ENCODE data around the gene ETV1.
"Not testable (repeated sequence)": the region's sequence is repeated elsewhere in the genome, so short reads cannot be mapped to it uniquely, and the experiment has no call there.

The ETV1 gene

DNA sequence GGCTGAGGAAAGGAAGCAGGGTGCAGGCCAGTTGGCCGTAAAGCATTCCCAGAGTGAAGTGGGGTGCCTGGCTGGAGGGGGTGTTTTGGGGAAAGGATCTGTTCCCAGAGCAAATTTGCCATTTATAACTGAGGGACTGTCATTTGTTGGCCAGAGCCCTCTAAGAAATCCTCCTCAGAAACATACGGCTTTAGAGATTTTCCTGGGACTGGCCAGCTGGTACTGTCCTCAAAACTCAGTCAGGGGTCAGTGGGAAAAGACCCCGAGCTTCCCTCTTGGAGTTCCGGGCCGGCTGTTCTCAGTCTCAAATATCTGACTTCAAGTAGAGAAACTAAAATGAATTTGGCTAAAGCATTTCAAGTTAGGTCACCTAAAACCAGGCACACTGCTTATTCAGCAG is 55.9 kb downstream of the ETV1 start:
- DNase-seq, result no peak
- no peak overlapping the region for H3K27ac ChIP-seq (ENCODE audit: insufficient read depth in 1 of 2, low read depth in 1 of 2, low read length in 2 of 2, poor library complexity in 1 of 2, severe bottlenecking in 2 of 2)
- H3K36me3 ChIP-seq (ENCODE audit: control insufficient read depth in 4 of 4, insufficient read depth in 4 of 4, low read length in 3 of 4), result no peaks in the 10 kb centered on the region
- H3K4me3 ChIP-seq (ENCODE audit: control insufficient read depth in 1 of 7, extremely low read depth in 1 of 7, insufficient read depth in 4 of 7, low read depth in 2 of 7, low read length in 6 of 7), result no peak overlapping the region
- ChIA-PET POLR2A (no interaction called here), CTCF (no interaction called here)
- WGBS (ENCODE audit: insufficient coverage), result 95% methylated on average over 5 of the region's 5 CpGs
- no peaks in the 10 kb centered on the region for H3K9me3 ChIP-seq (ENCODE audit: control extremely low read depth in 1 of 5, control insufficient read depth in 4 of 5, insufficient read depth in 2 of 5, low read depth in 1 of 5, low read length in 4 of 5)
- H3K27me3 ChIP-seq (replicated peaks in 2 of 5; ENCODE audit: control insufficient read depth in 4 of 5, insufficient read depth in 5 of 5, low read length in 4 of 5), result no peaks in the 10 kb centered on the region
- no peaks in the 10 kb centered on the region for H3K4me1 ChIP-seq (ENCODE audit: control extremely low read depth in 1 of 4, control insufficient read depth in 4 of 4, insufficient read depth in 4 of 4, low read length in 3 of 4)

DNA sequence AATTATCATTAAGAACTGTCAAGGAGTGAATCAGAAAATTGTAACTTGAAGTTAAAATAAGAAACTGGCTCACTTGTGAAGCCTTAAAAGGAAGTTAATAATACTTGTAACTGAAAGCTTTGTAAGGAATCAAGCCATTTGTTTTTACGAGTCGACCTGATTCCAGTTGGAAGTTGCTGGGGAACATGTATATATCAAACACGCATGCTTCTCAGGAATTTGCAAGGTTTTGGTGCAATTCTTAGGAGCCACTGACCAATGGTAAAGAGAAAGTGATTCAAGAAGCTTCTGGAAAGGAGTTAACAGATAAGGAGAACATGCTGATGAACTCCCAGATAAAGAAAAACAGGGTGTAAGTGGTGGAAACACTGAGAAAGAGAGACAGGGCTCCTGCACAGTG is 56.4 kb downstream of the ETV1 start:
- POLR2A ChIA-PET, result no interaction called here
- DNase-seq, result no peak
- Histone ChIP-seq H3K4me1 (ENCODE audit: control extremely low read depth in 1 of 4, control insufficient read depth in 4 of 4, insufficient read depth in 4 of 4, low read length in 3 of 4) (no peaks in the 10 kb centered on the region), H3K27me3 (replicated peaks in 2 of 5; ENCODE audit: control insufficient read depth in 4 of 5, insufficient read depth in 5 of 5, low read length in 4 of 5) (no peaks in the 10 kb centered on the region), H3K27ac (ENCODE audit: insufficient read depth in 1 of 2, low read depth in 1 of 2, low read length in 2 of 2, poor library complexity in 1 of 2, severe bottlenecking in 2 of 2) (no peak overlapping the region), H3K36me3 (ENCODE audit: control insufficient read depth in 4 of 4, insufficient read depth in 4 of 4, low read length in 3 of 4) (no peaks in the 10 kb centered on the region), H3K4me3 (ENCODE audit: control insufficient read depth in 1 of 7, extremely low read depth in 1 of 7, insufficient read depth in 4 of 7, low read depth in 2 of 7, low read length in 6 of 7) (no peak overlapping the region), H3K9me3 (ENCODE audit: control extremely low read depth in 1 of 5, control insufficient read depth in 4 of 5, insufficient read depth in 2 of 5, low read depth in 1 of 5, low read length in 4 of 5) (no peaks in the 10 kb centered on the region)
- CTCF ChIA-PET, result no interaction called here
- WGBS (ENCODE audit: insufficient coverage), result 97% methylated on average over 3 of the region's 3 CpGs

DNA sequence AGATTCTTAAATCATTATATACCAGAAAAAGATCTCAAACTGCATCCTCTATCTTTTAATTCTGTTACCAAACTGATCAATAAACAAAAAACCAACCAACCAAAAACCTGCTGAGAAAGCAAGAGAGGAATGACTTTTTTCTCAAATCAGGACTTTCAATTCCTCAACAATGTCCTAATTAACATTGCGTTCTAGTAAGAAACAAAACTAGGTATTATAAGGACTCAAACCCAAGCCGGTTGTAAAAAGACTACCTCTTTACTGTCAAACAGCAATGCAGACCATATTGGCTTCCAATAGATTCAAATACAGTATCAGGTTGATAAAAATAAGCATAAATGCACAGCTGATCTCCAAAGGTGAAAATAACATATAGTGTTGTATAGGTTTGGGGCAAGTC is 57.3 kb downstream of the ETV1 start:
- H3K9me3 ChIP-seq (ENCODE audit: control extremely low read depth in 1 of 5, control insufficient read depth in 4 of 5, insufficient read depth in 2 of 5, low read depth in 1 of 5, low read length in 4 of 5), result no peaks in the 10 kb centered on the region
- H3K27ac ChIP-seq (ENCODE audit: insufficient read depth in 1 of 2, low read depth in 1 of 2, low read length in 2 of 2, poor library complexity in 1 of 2, severe bottlenecking in 2 of 2), result no peak overlapping the region
- no peaks in the 10 kb centered on the region for H3K4me1 ChIP-seq (ENCODE audit: control extremely low read depth in 1 of 4, control insufficient read depth in 4 of 4, insufficient read depth in 4 of 4, low read length in 3 of 4)
- H3K36me3 ChIP-seq (ENCODE audit: control insufficient read depth in 4 of 4, insufficient read depth in 4 of 4, low read length in 3 of 4), result no peaks in the 10 kb centered on the region
- ChIA-PET POLR2A (no interaction called here), CTCF (no interaction called here)
- no peaks in the 10 kb centered on the region for H3K27me3 ChIP-seq (replicated peaks in 2 of 5; ENCODE audit: control insufficient read depth in 4 of 5, insufficient read depth in 5 of 5, low read length in 4 of 5)
- no peak for DNase-seq
- no peak overlapping the region for H3K4me3 ChIP-seq (ENCODE audit: control insufficient read depth in 1 of 7, extremely low read depth in 1 of 7, insufficient read depth in 4 of 7, low read depth in 2 of 7, low read length in 6 of 7)
- 100% methylated on average over 1 of the region's 2 CpGs for WGBS (ENCODE audit: insufficient coverage)

DNA sequence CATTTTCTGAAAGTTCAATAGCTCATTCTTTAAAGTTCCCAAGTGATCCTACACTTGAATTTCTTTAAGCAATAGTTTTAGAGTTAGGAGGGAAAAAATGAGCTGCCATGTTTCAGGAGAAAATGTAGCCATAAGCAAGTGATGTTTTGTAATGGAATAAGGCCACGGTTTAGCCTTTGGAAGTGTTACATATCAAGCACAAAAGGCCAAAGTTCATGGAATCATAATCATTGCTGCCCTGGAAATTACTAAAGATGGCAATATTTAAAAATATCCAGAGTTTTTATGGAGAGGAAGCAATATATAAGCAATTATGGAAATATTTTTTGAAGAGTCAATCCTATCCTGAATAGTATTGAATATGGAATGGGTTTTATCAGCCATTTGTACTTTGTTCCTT is 68.4 kb downstream of the ETV1 start:
- ChIA-PET POLR2A (no interaction called here), CTCF (no interaction called here)
- 100% methylated on average over 1 of the region's 1 CpG for WGBS (ENCODE audit: insufficient coverage)

DNA sequence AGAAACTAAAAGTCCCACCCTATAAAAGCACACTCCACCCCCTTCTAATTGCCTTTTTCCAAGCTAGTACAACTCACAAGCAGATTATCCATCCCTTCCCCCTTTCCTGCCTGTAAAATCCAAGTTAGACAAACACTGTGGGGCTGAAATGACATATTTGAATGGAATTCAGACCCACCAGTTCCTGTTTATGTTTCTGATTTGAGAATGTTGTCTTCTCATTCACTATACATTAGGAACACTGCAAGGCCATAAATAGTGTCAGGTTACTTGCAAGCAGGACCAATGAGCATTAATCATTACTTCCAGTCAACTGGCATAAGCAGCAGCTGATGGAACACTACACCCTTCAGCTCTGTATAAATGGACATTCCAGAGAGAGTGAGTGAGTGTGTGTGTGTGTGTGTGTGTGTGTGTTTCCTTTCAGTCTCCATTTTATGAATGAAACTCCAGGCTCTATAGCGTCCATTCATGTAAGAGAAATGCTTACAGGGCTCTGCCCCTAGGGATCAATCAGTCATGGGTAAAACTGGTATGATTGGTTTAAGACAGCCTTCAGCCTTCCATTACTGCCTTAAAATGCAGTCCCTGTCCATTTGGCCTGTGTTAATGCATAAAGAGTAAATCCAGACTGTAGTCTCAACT is 69.3 kb downstream of the ETV1 start:
- CTCF ChIA-PET, result no interaction called here
- Histone ChIP-seq H3K27ac (ENCODE audit: insufficient read depth in 1 of 2, low read depth in 1 of 2, low read length in 2 of 2, poor library complexity in 1 of 2, severe bottlenecking in 2 of 2) (no peak overlapping the region), H3K4me1 (ENCODE audit: control extremely low read depth in 1 of 4, control insufficient read depth in 4 of 4, insufficient read depth in 4 of 4, low read length in 3 of 4) (no peaks in the 10 kb centered on the region), H3K9me3 (ENCODE audit: control extremely low read depth in 1 of 5, control insufficient read depth in 4 of 5, insufficient read depth in 2 of 5, low read depth in 1 of 5, low read length in 4 of 5) (no peaks in the 10 kb centered on the region), H3K27me3 (replicated peaks in 2 of 5; ENCODE audit: control insufficient read depth in 4 of 5, insufficient read depth in 5 of 5, low read length in 4 of 5) (no peaks in the 10 kb centered on the region), H3K4me3 (ENCODE audit: control insufficient read depth in 1 of 7, extremely low read depth in 1 of 7, insufficient read depth in 4 of 7, low read depth in 2 of 7, low read length in 6 of 7) (no peak overlapping the region), H3K36me3 (ENCODE audit: control insufficient read depth in 4 of 4, insufficient read depth in 4 of 4, low read length in 3 of 4) (no peaks in the 10 kb centered on the region)
- POLR2A ChIA-PET, result no interaction called here
- no peak for DNase-seq
- 100% methylated on average over 1 of the region's 1 CpG for WGBS (ENCODE audit: insufficient coverage)

More for the DNA sequence above, 68.4 kb downstream of the ETV1 start:
- H3K27ac ChIP-seq (ENCODE audit: insufficient read depth in 1 of 2, low read depth in 1 of 2, low read length in 2 of 2, poor library complexity in 1 of 2, severe bottlenecking in 2 of 2), result no peak overlapping the region
- H3K4me3 ChIP-seq (ENCODE audit: control insufficient read depth in 1 of 7, extremely low read depth in 1 of 7, insufficient read depth in 4 of 7, low read depth in 2 of 7, low read length in 6 of 7), result no peak overlapping the region
- DNase-seq, result no peak
- H3K4me1 ChIP-seq (ENCODE audit: control extremely low read depth in 1 of 4, control insufficient read depth in 4 of 4, insufficient read depth in 4 of 4, low read length in 3 of 4), result no peaks in the 10 kb centered on the region
- no peaks in the 10 kb centered on the region for H3K9me3 ChIP-seq (ENCODE audit: control extremely low read depth in 1 of 5, control insufficient read depth in 4 of 5, insufficient read depth in 2 of 5, low read depth in 1 of 5, low read length in 4 of 5)
- no peaks in the 10 kb centered on the region for H3K27me3 ChIP-seq (replicated peaks in 2 of 5; ENCODE audit: control insufficient read depth in 4 of 5, insufficient read depth in 5 of 5, low read length in 4 of 5)
- H3K36me3 ChIP-seq (ENCODE audit: control insufficient read depth in 4 of 4, insufficient read depth in 4 of 4, low read length in 3 of 4), result no peaks in the 10 kb centered on the region

DNA sequence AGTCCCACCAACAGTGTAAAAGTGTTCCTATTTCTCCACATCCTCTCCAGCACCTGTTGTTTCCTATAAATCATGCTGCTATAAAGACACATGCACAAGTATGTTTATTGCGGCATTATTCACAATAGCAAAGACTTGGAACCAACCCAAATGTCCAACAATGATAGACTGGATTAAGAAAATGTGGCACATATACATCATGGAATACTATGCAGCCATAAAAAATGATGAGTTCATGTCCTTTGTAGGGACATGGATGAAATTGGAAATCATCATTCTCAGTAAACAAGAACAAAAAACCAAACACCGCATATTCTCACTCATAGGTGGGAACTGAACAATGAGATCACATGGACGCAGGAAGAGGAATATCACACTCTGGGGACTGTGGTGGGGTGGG is 71.1 kb downstream of the ETV1 start:
- CTCF ChIA-PET; H3K27ac ChIP-seq (ENCODE audit: insufficient read depth in 1 of 2, low read depth in 1 of 2, low read length in 2 of 2, poor library complexity in 1 of 2, severe bottlenecking in 2 of 2); POLR2A ChIA-PET; H3K4me3 ChIP-seq (ENCODE audit: control insufficient read depth in 1 of 7, extremely low read depth in 1 of 7, insufficient read depth in 4 of 7, low read depth in 2 of 7, low read length in 6 of 7); H3K36me3 ChIP-seq (ENCODE audit: control insufficient read depth in 4 of 4, insufficient read depth in 4 of 4, low read length in 3 of 4); H3K9me3 ChIP-seq (ENCODE audit: control extremely low read depth in 1 of 5, control insufficient read depth in 4 of 5, insufficient read depth in 2 of 5, low read depth in 1 of 5, low read length in 4 of 5); DNase-seq; H3K27me3 ChIP-seq (replicated peaks in 2 of 5; ENCODE audit: control insufficient read depth in 4 of 5, insufficient read depth in 5 of 5, low read length in 4 of 5); H3K4me1 ChIP-seq (ENCODE audit: control extremely low read depth in 1 of 4, control insufficient read depth in 4 of 4, insufficient read depth in 4 of 4, low read length in 3 of 4): not testable (repeated sequence)
- WGBS (ENCODE audit: insufficient coverage), result no CpG with 5 or more reads among the region's 3 CpGs

DNA sequence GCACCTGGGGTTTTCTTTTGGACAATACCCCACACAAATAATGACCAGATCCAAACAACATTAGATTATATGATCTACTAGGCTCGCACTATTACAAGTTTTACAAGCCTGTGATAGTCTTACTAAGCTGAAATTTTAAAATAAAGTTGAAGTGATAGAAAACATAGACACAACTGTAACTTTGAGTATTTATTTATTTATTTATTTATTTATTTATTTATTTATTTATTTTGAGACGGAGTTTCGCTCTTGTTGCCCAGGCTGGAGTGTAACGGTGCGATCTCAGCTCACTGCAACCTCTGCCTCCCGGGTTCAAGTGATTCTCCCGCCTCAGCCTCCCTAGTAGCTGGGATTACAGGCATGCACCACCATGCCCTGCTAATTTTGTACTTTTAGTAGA is 72.4 kb downstream of the ETV1 start:
- H3K4me3 ChIP-seq (ENCODE audit: control insufficient read depth in 1 of 7, extremely low read depth in 1 of 7, insufficient read depth in 4 of 7, low read depth in 2 of 7, low read length in 6 of 7); H3K27ac ChIP-seq (ENCODE audit: insufficient read depth in 1 of 2, low read depth in 1 of 2, low read length in 2 of 2, poor library complexity in 1 of 2, severe bottlenecking in 2 of 2); H3K4me1 ChIP-seq (ENCODE audit: control extremely low read depth in 1 of 4, control insufficient read depth in 4 of 4, insufficient read depth in 4 of 4, low read length in 3 of 4); H3K9me3 ChIP-seq (ENCODE audit: control extremely low read depth in 1 of 5, control insufficient read depth in 4 of 5, insufficient read depth in 2 of 5, low read depth in 1 of 5, low read length in 4 of 5); CTCF ChIA-PET; H3K27me3 ChIP-seq (replicated peaks in 2 of 5; ENCODE audit: control insufficient read depth in 4 of 5, insufficient read depth in 5 of 5, low read length in 4 of 5); POLR2A ChIA-PET; H3K36me3 ChIP-seq (ENCODE audit: control insufficient read depth in 4 of 4, insufficient read depth in 4 of 4, low read length in 3 of 4); DNase-seq: not testable (repeated sequence)
- no CpG with 5 or more reads among the region's 7 CpGs for WGBS (ENCODE audit: insufficient coverage)

Data from common myeloid progenitor, CD34-positive (primary cell).